ENCODE results near the gene GATD1.

GATD1 gene

GRCh38 chr11:782264-783174 is 5.2 kb upstream of the GATD1 start:
- FAIRE-seq (no peak), DNase-seq (ENCODE audit: insufficient read length, low spot score) (no peak)

- DNase-seq (ENCODE audit: insufficient read length, low spot score) (no peak), FAIRE-seq (no peak)
These were observed 2.8 kb upstream of the GATD1 start for GRCh38 chr11:779955-780532.

GRCh38 chr11:778976-779954 is 2.0 kb upstream of the GATD1 start:
- FAIRE-seq (no peak), DNase-seq (ENCODE audit: insufficient read length, low spot score) (no peak)

- DNase-seq (ENCODE audit: insufficient read length, low spot score): no peak
- FAIRE-seq: no peak
These were observed 563 bp downstream of the GATD1 start for GRCh38 chr11:776561-777287.

GRCh38 chr11:776263-776560 is 1.1 kb downstream of the GATD1 start:
- DNase-seq (ENCODE audit: insufficient read length, low spot score) (no peak), FAIRE-seq (no peak)

- DNase-seq (ENCODE audit: insufficient read length, low spot score) (no peak), FAIRE-seq (peak; percentile 23)
These were observed 2.3 kb downstream of the GATD1 start for GRCh38 chr11:774873-775592.

GRCh38 chr11:773830-774229 is 3.5 kb downstream of the GATD1 start:
- DNase-seq (ENCODE audit: insufficient read length, low spot score) (no peak), FAIRE-seq (no peak)

GRCh38 chr11:773425-773824 is 3.9 kb downstream of the GATD1 start:
- FAIRE-seq (no peak), DNase-seq (ENCODE audit: insufficient read length, low spot score) (no peak)

GRCh38 chr11:772429-773390 is 4.6 kb downstream of the GATD1 start:
- DNase-seq (ENCODE audit: insufficient read length, low spot score) (no peak), FAIRE-seq (no peak)

GRCh38 chr11:771617-772204 is 5.6 kb downstream of the GATD1 start:
- no peak for DNase-seq (ENCODE audit: insufficient read length, low spot score)
- no peak for FAIRE-seq

GRCh38 chr11:770642-771616 is 6.4 kb downstream of the GATD1 start:
- DNase-seq (ENCODE audit: insufficient read length, low spot score) (no peak), FAIRE-seq (no peak)

- DNase-seq (ENCODE audit: insufficient read length, low spot score): no peak
- no peak for FAIRE-seq
These were observed 7.2 kb downstream of the GATD1 start for GRCh38 chr11:769887-770641.

GRCh38 chr11:767238-767637 is 10.0 kb downstream of the GATD1 start:
- FAIRE-seq (no peak), DNase-seq (ENCODE audit: insufficient read length, low spot score) (no peak)

GRCh38 chr11:766936-767210 is 10.4 kb downstream of the GATD1 start:
- DNase-seq (ENCODE audit: insufficient read length, low spot score) (no peak), FAIRE-seq (no peak)

GRCh38 chr11:766106-766935 is 11.0 kb downstream of the GATD1 start:
- FAIRE-seq (no peak), DNase-seq (ENCODE audit: insufficient read length, low spot score) (no peak)

GRCh38 chr11:765802-766091 is 11.5 kb downstream of the GATD1 start:
- FAIRE-seq: no peak
- no peak for DNase-seq (ENCODE audit: insufficient read length, low spot score)

Data from HTR-8/SVneo (cell line).